HUES64 (cell line): ENCODE data around the gene DDX3X.
"Not testable (repeated sequence)": the region's sequence is repeated elsewhere in the genome, so short reads cannot be mapped to it uniquely, and the experiment has no call there.

Source experiments
- H3K27ac ChIP-seq: 2 replicates; pipeline ENCODE4 v1.7.0; 2013; ENCODE audit warnings: low read depth, low read length, inconsistent platforms
- H3K27me3 ChIP-seq: 2 replicates; pipeline ENCODE4 v1.6.1; 2013; ENCODE audit warnings: mild to moderate bottlenecking, low read length; ENCODE audit not compliant: insufficient read depth
- H3K36me3 ChIP-seq: 2 replicates; pipeline ENCODE4 v1.6.1; 2013; ENCODE audit warnings: mild to moderate bottlenecking, low read length; ENCODE audit not compliant: insufficient read depth
- H3K4me1 ChIP-seq: 2 replicates; pipeline ENCODE4 v1.6.1; 2013; ENCODE audit warnings: mild to moderate bottlenecking, low read length, moderate library complexity; ENCODE audit not compliant: insufficient read depth
- H3K4me3 ChIP-seq: 2 replicates; pipeline ENCODE4 v1.5.1; 2013; ENCODE audit warnings: mild to moderate bottlenecking, low read length, moderate library complexity
- H3K9ac ChIP-seq: 2 replicates; pipeline ENCODE4 v1.6.1; 2013; ENCODE audit warnings: mild to moderate bottlenecking, low read depth, low read length
- H3K9me3 ChIP-seq: 2 replicates; pipeline ENCODE4 v1.6.1; 2013; ENCODE audit warnings: low read depth, low read length; ENCODE audit not compliant: insufficient read depth
- WGBS: fragments of 150-250, 120-280 bp; methylation state at CpG from one replicate; pipeline ENCODE4 v1.1.7; 2013; ENCODE audit warnings: missing lambda C conversion rate; 5-methylcytosine and 5-hydroxymethylcytosine counted together

DDX3X gene

DNA sequence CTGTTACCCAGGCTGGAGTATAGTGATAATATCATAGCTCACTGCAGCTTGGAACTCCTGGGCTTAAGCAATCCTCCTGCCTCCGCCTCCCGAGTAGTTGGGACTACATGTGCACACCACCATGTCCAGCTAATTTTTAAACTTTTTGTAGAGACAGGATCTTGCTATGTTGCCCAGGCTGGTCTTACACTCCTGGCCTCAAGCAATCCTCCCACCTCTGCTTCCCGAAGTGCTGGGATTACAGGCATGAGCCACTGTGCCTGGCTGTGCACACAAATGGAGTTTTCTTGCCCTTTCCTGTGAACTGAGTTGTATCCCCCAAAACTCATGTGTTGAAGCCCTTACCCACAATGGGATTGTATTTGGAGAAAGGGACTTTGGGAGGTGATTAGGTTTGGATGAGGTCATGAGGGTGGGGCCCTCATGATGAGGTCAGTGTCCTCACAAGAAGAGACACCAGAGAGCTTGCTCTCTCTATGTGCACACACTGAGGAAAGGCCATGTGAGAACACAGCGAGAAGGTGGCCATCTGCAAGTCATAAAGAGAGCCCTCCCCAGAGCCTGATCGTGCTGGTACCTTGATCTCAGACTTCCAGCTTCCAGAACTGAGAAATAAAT lies 40.1 kb downstream of the DDX3X start:
- H3K4me1 ChIP-seq = no peaks in the 10 kb centered on the region
- H3K27me3 ChIP-seq = no peaks in the 10 kb centered on the region
- no peaks in the 10 kb centered on the region for H3K36me3 ChIP-seq
- no peak overlapping the region for H3K9ac ChIP-seq
- H3K27ac ChIP-seq = no peak overlapping the region
- WGBS = 94% methylated on average over 5 of the region's 5 CpGs
- no peak overlapping the region for H3K4me3 ChIP-seq
- no peaks in the 10 kb centered on the region for H3K9me3 ChIP-seq

DNA sequence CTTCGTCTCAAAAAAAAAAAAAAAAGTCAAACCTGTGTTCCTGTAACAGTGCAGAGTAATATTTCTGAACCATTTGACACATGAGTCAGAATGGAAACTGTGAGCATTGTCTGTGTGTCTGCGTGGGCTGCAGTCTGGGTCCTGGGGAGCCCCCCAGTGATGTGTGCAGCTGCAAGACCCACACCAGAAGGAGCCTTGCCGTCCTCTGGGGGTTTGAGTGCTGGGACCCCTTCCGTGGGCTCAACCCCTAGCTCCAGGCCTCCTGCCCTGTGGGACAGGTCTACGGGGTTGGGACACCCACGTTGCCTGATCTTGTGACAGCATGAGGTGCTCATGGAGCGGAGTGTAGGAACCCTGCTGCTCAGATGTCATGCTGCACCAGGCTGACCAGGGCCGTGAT lies 43.7 kb downstream of the DDX3X start:
- H3K27ac ChIP-seq = no peak overlapping the region
- no peak overlapping the region for H3K4me3 ChIP-seq
- no peaks in the 10 kb centered on the region for H3K4me1 ChIP-seq
- H3K27me3 ChIP-seq = no peaks in the 10 kb centered on the region
- H3K36me3 ChIP-seq = no peaks in the 10 kb centered on the region
- H3K9ac ChIP-seq = no peak overlapping the region
- WGBS = 95% methylated on average over 8 of the region's 8 CpGs
- H3K9me3 ChIP-seq = no peaks in the 10 kb centered on the region

DNA sequence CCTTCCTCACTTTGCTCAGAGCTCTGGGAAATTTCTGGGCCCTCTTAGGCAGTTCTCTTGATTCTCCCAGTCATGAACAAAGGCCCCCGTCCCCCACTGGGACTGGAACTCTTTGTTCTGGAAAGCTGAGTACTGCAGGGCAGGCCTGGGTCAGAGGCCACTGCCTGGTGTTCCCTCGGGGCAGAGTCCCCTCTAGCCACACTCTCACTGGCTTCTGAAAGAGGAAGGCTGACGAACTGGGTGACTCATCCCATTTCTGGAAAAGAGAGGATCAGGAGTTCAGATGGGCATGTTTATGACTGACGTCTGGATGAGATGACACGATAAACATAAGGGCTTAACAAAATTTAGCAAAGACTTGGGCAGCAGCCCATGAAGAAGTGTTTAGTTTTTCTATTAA lies 47.7 kb downstream of the DDX3X start:
- Histone ChIP-seq H3K9me3 (no peaks in the 10 kb centered on the region), H3K27ac (no peak overlapping the region), H3K36me3 (no peaks in the 10 kb centered on the region), H3K27me3 (no peaks in the 10 kb centered on the region), H3K4me1 (peaks cover 13% of the 10 kb centered on the region; the same call in 1 of the 2 replicates), H3K4me3 (no peak overlapping the region), H3K9ac (no peak overlapping the region)
- WGBS = 73% methylated on average over 5 of the region's 5 CpGs

DNA sequence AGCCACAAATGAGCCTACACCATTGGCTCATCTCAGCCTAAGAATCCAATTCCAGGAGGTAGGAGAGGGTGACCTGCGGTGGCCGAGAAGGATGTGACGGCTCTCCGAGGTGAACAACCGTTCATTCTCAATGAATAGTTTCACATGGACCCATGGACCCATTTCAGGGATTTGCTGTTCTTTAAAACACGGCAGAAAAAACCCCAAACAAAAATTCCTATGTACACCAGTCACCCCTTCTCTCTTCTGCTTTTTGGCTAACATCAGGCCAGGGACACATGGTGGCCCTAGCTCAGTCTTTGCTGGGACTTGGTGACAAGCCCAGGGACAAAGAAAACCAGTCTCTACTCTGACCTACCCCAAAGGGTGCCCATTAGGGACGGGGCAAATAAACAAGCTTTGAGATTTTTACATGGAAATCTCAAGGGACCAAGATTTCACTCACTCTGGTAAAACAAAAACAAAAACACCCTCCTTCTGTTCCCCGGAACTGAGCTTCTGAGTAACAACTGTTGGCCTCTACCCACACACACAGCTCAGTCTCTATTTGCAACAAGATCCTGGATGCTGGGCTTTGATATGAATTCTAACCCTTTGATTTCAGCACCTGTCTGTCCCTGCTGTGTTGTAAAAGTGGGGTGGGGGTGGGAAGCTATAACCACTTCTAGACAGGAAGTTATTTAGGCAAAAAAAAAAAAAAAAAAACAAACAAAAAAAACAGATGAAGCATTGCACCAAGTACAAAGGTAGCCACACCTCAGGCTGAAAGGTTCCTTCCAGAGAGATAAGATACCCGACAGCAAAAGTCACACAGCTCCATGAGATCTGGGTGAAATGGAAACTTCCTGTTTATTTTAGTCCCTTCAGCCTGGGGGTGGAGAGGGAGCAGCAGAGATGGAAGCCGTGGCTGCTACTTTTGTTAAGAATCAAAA lies 49.0 kb downstream of the DDX3X start:
- Histone ChIP-seq H3K4me1 (peaks cover 14% of the 10 kb centered on the region; the same call in 1 of the 2 replicates), H3K9ac (no peak overlapping the region), H3K9me3 (no peaks in the 10 kb centered on the region), H3K4me3 (no peak overlapping the region), H3K27ac (no peak overlapping the region), H3K27me3 (no peaks in the 10 kb centered on the region), H3K36me3 (no peaks in the 10 kb centered on the region)
- 83% methylated on average over 9 of the region's 10 CpGs for WGBS

DNA sequence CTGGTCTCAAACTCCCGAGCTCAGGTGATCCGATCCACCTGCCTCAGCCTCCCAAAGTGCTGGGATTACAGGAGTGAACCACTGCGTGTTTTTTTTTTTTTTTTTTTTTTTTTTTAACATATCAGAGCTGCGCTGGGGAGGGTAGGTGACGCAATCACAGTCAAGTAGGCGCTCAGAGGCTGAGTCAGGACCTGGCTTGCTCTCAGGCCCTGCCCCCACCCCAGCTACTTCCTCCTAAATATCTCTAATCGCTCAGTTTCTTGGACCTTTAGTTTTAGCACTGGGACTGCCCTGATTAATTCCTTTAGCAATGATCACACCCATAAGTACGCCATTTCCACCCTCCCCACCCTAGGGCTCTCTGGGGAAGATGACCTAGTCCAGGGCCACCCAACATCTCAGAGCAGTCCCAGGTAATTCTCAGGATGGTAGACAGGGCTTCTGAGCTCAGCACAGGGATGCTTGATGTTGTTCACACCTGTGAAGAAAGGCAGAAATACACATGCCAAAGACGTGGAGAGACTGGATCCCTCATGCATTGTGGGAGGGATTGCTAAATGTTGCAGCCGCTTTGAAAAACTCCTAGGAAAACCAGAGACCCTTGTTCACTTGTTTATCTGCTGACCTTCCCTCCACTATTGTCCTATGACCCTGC lies 50.2 kb downstream of the DDX3X start:
- Histone ChIP-seq H3K9me3 (no peaks in the 10 kb centered on the region), H3K4me3 (no peak overlapping the region), H3K36me3 (no peaks in the 10 kb centered on the region), H3K9ac (no peak overlapping the region), H3K27ac (no peak overlapping the region), H3K4me1 (peaks cover 14% of the 10 kb centered on the region; the same call in 1 of the 2 replicates), H3K27me3 (no peaks in the 10 kb centered on the region)
- WGBS = 77% methylated on average over 7 of the region's 10 CpGs

DNA sequence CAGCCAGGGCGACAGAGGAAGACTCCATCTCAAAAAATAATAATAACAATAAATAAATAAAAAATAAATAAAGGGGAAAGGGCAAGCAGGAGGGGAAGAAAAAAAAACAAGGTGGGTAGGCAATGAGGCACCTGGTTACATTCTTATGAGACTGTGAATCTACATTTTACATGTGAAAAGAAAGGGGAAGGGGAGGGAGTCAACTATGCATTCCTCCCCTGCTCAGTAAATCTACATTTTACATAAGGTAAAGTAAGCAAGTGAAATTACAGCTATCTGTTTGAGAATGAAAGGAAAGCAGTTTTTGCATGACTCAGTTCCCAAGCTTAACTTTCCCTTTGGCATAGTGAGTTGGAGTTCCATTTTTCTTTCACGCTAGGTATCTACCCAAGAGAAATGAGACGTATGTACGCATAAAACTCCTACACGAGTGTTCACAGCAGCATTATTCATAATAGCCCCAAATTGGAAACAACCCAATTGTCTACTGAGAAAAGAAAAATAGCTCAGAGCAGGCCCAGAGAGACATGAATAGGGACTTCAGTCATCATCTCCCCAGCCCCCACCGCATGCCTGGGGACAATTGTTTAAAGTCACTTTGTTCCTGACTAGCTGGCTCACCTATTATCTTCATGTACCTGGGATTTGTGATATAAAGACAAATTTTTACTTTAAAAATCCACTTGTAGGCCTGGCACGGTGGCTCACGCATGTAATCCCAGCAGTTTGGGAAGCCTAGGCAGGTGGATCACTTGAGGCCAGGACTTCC lies 52.4 kb downstream of the DDX3X start:
- Histone ChIP-seq H3K27me3 (no peaks in the 10 kb centered on the region), H3K9me3 (no peaks in the 10 kb centered on the region), H3K9ac (no peak overlapping the region), H3K4me1 (peaks cover 14% of the 10 kb centered on the region; the same call in 1 of the 2 replicates), H3K27ac (peak overlapping the region; percentile 90; the same call in 1 of the 2 replicates), H3K4me3 (no peak overlapping the region), H3K36me3 (no peaks in the 10 kb centered on the region)
- 78% methylated on average over 7 of the region's 8 CpGs for WGBS

DNA sequence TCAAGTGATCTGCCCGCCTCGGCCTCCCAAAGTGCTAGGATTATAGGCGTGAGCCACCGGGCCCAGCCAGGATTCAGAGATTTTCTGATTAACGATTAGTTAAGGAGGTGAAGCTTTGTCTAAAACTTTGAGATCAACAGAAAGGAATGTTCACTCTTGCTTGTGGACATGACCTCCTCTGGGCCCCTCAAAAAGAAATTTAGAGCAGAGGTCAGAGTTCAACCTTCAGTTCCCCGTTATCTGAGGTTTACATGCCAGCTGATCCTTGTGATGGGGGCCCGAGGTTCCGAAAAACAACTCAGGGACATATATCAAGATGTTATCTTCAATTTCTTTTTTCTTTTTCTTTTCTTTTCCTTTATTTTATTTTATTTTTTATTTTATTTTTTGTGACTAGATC lies 54.6 kb downstream of the DDX3X start:
- no peaks in the 10 kb centered on the region for H3K27me3 ChIP-seq
- H3K27ac ChIP-seq = no peak overlapping the region
- H3K4me3 ChIP-seq = no peak overlapping the region
- whole genome bisulfite sequencing = 96% methylated on average over 8 of the region's 8 CpGs
- H3K4me1 ChIP-seq = peaks cover 6% of the 10 kb centered on the region; the same call in 1 of the 2 replicates
- no peaks in the 10 kb centered on the region for H3K36me3 ChIP-seq
- no peak overlapping the region for H3K9ac ChIP-seq
- H3K9me3 ChIP-seq = no peaks in the 10 kb centered on the region

DNA sequence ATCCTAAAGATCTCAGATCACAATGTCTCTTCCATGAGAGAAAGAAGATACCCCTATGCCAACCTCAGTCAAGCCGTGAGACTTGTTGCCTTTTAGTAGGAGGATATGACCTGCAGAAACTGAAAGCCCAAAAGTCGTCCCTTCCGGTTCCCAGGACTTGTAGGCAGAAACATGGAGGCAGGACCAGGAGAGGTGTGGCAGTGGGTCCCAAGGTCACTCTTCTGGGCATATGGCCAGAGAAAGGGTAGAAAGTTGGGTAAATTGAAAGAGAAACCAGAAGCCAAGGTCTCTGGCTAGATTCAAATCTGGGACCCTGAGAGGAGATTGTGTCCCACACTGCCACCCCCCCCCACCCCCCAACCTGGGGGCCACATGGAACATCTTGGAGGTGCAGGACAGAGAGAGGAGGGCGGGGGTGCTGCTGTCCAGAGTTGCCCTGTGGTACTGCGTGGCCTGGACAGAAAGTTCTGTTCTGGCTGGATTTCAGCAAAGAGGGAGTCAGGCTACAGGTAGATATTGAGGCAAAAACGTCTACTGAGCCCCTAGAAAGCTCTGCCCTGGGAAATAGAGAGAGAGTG lies 55.4 kb downstream of the DDX3X start:
- Histone ChIP-seq H3K4me3 (no peak overlapping the region), H3K36me3 (no peaks in the 10 kb centered on the region), H3K27ac (no peak overlapping the region), H3K4me1 (peaks cover 6% of the 10 kb centered on the region; the same call in 1 of the 2 replicates), H3K9ac (no peak overlapping the region), H3K27me3 (no peaks in the 10 kb centered on the region), H3K9me3 (no peaks in the 10 kb centered on the region)
- 88% methylated on average over 6 of the region's 6 CpGs for WGBS

DNA sequence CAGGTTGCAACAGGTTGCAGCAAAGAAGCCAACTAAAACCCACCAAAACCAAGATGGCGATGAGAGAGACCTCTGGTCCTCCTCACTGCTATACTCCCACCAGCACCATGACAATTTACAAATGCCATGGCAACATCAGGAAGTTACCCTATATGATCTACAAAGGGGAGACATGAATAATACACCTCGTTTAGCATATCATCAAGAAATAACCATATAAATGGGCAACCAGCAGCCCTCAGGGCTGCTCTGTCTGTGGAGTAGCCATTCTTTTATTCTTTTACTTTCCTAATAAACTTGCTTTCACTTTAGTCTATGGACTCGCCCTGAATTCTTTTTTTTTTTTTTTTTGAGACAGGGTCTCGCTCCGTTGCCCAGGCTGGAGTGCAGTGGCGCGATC lies 56.6 kb downstream of the DDX3X start:
- H3K27ac ChIP-seq, H3K36me3 ChIP-seq, H3K9ac ChIP-seq, H3K27me3 ChIP-seq, H3K4me3 ChIP-seq, H3K9me3 ChIP-seq, H3K4me1 ChIP-seq: not testable (repeated sequence)
- 83% methylated on average over 7 of the region's 7 CpGs for WGBS

DNA sequence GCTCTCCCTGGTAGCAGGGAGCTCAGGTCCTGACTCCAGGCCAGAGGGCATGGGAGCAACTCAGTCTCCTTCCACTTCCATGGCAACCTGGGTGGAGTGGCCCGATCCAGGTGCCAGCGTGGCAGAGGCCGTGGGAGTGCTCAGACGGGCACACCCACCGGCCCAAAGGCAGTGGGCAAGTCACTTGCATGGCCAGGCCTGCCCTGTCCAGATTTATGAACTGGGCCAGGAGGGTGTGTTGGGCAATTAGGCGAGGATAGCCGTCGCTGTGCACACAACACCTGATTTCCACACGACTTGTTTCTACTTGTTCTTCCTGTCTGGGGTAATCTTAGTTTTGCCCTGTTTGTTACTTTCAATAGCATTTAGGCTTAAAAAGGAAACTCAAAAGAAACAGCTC lies 57.6 kb downstream of the DDX3X start:
- peaks cover 2% of the 10 kb centered on the region; the same call in 1 of the 2 replicates for H3K4me1 ChIP-seq
- no peak overlapping the region for H3K9ac ChIP-seq
- H3K36me3 ChIP-seq = no peaks in the 10 kb centered on the region
- no peaks in the 10 kb centered on the region for H3K9me3 ChIP-seq
- no peak overlapping the region for H3K4me3 ChIP-seq
- no peak overlapping the region for H3K27ac ChIP-seq
- 92% methylated on average over 9 of the region's 9 CpGs for WGBS
- no peaks in the 10 kb centered on the region for H3K27me3 ChIP-seq
